Smooth muscle cell (in vitro differentiated cells): Measurements from ENCODE around the gene IL17REL. TPM values are rescaled to one million over a fixed set of nuclear protein-coding genes. Genes with fewer than 3 reads are reported as not detected.

Experiments
- DNase-seq: peaks from one replicate; lab custom pipeline; 2025; ENCODE audit not compliant: unreplicated experiment; lab: John Stamatoyannopoulos, UW
- H2AFZ ChIP-seq: fragments of 200-600 bp; sonication (generic); 2 replicates; pipeline ENCODE4 v1.6.0; 2016; ENCODE audit warnings: antibody characterized with exemption, low read depth, mild to moderate bottlenecking
- H3F3A ChIP-seq: fragments of 200-600 bp; sonication (generic); 2 replicates; pipeline ENCODE4 v1.6.0; 2017; ENCODE audit warnings: antibody characterized with exemption, low read depth
- H3K27ac ChIP-seq: fragments of 200-600 bp; sonication (generic); 2 replicates; pipeline ENCODE4 v1.5.1; 2016; ENCODE audit warnings: low read depth, mild to moderate bottlenecking
- H3K27me3 ChIP-seq: fragments of 200-600 bp; sonication (generic); 2 replicates; pipeline ENCODE4 v1.6.1; 2016; ENCODE audit warnings: low read depth, mild to moderate bottlenecking
- H3K36me3 ChIP-seq: fragments of 200-600 bp; sonication (generic); 2 replicates; pipeline ENCODE4 v1.5.1; 2016; ENCODE audit warnings: low read depth
- H3K4me1 ChIP-seq: fragments of 200-600 bp; sonication (generic); 2 replicates; pipeline ENCODE4 v1.5.1; 2016; ENCODE audit warnings: low read depth
- H3K4me2 ChIP-seq: fragments of 200-600 bp; sonication (generic); 2 replicates; pipeline ENCODE4 v1.6.0; 2016; ENCODE audit warnings: mild to moderate bottlenecking
- H3K4me3 ChIP-seq: fragments of 200-600 bp; sonication (generic); 2 replicates; pipeline ENCODE4 v1.5.1; 2016; ENCODE audit warnings: mild to moderate bottlenecking
- H3K79me2 ChIP-seq: fragments of 200-600 bp; sonication (generic); 2 replicates; pipeline ENCODE4 v1.6.0; 2016; ENCODE audit warnings: low read depth, mild to moderate bottlenecking
- H3K9ac ChIP-seq: fragments of 200-600 bp; sonication (generic); 2 replicates; pipeline ENCODE4 v1.6.0; 2016; ENCODE audit warnings: low read depth
- H3K9me3 ChIP-seq: fragments of 200-600 bp; sonication (generic); replicated peaks from 2 replicates; pipeline ENCODE4 v1.5.1; 2016; ENCODE audit warnings: low read depth
- H4K20me1 ChIP-seq: fragments of 200-600 bp; sonication (generic); 2 replicates; pipeline ENCODE4 v1.6.0; 2016; ENCODE audit warnings: low read depth
- WGBS: methylation state at CpG from one replicate; pipeline ENCODE4 v1.1.7; 2016; ENCODE audit warnings: low lambda C conversion rate; 5-methylcytosine and 5-hydroxymethylcytosine counted together
- polyA plus RNA-seq: library from polyadenylated mRNA; unstranded; fragments of >200 nt; fragmentation: Nextera tagmentation; extraction: Ambion mirVana; gene quantifications from 2 replicates; pipeline ENCODE4 v1.2.1, GENCODE V29; 2016
- total RNA-seq: library from RNA; depleted of rRNA; stranded (reverse); fragments of >200 nt; gene quantifications from 2 replicates; pipeline ENCODE4 v1.2.3, GENCODE V29; 2014
- TF ChIP-seq, protein P1 (sequence below): fragments of 200-600 bp; sonication (generic); IDR thresholded peaks from 2 replicates; pipeline ENCODE4 v1.5.1; 2017; ENCODE audit warnings: borderline replicate concordance, mild to moderate bottlenecking, antibody characterized with exemption; ENCODE audit not compliant: insufficient read depth, poor library complexity, severe bottlenecking

Gene IL17REL
- total and polyA plus RNA-seq, 2 experiments from 2014 or later: 0.04 TPM; not detected in 1

DNA sequence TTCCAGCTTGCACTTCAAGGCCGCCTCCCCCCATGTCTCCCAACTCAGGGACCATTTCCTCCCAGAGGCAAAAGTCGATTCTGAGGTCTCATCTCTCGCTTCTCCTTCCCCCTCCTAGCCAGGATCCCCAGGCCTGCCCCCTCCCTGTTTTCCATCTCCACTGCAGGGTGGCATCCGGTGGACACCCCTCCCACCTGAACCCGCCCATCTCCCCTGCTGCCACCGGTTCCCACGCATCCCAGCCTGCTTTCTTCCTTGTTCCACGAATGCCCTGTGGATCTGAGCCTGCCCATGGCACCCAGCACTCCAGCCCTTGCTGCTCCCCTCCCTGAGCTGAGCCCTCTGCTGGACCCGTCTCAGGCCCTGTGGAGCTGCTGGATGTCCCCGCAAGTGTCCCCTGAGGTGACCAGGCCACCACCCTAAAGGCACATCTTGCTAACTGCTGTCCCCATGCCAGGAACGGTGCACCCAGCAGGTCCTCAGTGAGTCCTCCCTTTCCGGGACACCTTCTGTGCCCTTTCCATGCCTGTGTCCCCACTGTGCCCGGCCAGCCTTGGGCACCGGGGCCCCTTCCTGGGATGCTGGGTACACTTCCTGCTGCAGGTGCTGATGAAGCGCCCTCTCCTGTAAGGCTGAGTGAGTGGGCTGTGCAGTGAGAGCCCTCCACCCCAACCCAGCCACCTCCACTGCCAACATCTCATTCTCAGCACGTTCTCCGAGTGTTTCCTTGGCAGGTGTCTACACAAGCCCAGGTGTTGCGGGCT lies 936 bp downstream of the IL17REL start:
- H3K27ac ChIP-seq: no peak overlapping the region
- no peaks in the 10 kb centered on the region for H3K36me3 ChIP-seq
- peaks cover 57% of the 10 kb centered on the region for H3K27me3 ChIP-seq
- no peak overlapping the region for H3K9ac ChIP-seq
- H4K20me1 ChIP-seq: no peaks in the 10 kb centered on the region
- no peaks in the 10 kb centered on the region for H3F3A ChIP-seq
- whole genome bisulfite sequencing: 77% methylated on average over 14 of the region's 18 CpGs
- no peak overlapping the region for H2AFZ ChIP-seq
- H3K4me1 ChIP-seq: peaks cover 5% of the 10 kb centered on the region
- H3K4me3 ChIP-seq: no peak overlapping the region
- no peaks in the 10 kb centered on the region for H3K79me2 ChIP-seq
- TF ChIP-seq, protein P1, sequence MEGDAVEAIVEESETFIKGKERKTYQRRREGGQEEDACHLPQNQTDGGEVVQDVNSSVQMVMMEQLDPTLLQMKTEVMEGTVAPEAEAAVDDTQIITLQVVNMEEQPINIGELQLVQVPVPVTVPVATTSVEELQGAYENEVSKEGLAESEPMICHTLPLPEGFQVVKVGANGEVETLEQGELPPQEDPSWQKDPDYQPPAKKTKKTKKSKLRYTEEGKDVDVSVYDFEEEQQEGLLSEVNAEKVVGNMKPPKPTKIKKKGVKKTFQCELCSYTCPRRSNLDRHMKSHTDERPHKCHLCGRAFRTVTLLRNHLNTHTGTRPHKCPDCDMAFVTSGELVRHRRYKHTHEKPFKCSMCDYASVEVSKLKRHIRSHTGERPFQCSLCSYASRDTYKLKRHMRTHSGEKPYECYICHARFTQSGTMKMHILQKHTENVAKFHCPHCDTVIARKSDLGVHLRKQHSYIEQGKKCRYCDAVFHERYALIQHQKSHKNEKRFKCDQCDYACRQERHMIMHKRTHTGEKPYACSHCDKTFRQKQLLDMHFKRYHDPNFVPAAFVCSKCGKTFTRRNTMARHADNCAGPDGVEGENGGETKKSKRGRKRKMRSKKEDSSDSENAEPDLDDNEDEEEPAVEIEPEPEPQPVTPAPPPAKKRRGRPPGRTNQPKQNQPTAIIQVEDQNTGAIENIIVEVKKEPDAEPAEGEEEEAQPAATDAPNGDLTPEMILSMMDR: no peak
- H3K4me2 ChIP-seq: no peak overlapping the region
- H3K9me3 ChIP-seq: no peaks in the 10 kb centered on the region
- DNase-seq: no peak

DNA sequence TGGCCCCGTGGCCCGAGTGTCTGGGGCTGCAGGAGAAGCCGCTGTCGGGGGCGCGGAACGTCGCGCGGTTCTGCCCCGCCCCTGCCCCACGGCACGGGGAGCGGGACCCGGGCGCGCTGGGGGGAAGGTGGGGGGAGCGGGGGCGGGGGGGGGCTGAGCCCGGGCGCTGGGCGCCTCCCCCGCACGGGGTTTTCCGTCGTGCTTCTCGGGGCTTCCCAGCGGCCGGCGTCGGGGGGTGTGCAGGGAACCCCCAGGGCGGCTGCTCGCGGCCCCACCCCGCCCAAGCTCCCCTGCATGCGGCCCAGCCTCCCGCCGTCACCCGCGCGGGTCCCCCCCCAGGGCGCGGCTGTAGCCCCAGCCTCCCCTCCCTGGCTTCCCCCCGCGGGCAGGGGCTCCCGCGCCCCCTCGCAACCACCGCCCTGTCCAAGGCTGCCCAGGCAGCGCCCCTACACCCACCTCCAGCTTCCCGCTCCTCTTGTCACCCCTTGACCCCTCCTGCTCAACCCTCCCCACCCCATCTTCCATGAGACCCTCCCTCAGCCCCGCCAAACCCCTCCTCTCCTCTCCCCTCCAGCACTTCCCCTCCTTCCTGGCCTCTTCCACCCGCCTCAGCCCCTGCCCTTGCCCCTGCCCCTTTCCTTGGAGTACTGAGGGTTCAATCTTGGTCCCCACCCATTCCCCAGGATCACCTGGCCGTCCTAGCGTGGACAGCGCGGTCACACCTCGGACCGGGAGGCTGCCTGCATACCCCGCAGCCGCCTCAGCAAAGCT lies 1.7 kb downstream of the IL17REL start:
- Histone ChIP-seq H3K4me3 (no peak overlapping the region), H3K4me2 (no peak overlapping the region), H3K27ac (no peak overlapping the region), H3K4me1 (peaks cover 5% of the 10 kb centered on the region), H2AFZ (no peak overlapping the region), H3K36me3 (no peaks in the 10 kb centered on the region), H3K27me3 (peaks cover 53% of the 10 kb centered on the region), H3K9ac (no peak overlapping the region), H3F3A (no peaks in the 10 kb centered on the region), H3K79me2 (no peaks in the 10 kb centered on the region), H4K20me1 (no peaks in the 10 kb centered on the region), H3K9me3 (no peaks in the 10 kb centered on the region)
- no peak for DNase-seq
- TF ChIP-seq, protein P1: no peak
- 36% methylated on average over 14 of the region's 61 CpGs for WGBS

DNA sequence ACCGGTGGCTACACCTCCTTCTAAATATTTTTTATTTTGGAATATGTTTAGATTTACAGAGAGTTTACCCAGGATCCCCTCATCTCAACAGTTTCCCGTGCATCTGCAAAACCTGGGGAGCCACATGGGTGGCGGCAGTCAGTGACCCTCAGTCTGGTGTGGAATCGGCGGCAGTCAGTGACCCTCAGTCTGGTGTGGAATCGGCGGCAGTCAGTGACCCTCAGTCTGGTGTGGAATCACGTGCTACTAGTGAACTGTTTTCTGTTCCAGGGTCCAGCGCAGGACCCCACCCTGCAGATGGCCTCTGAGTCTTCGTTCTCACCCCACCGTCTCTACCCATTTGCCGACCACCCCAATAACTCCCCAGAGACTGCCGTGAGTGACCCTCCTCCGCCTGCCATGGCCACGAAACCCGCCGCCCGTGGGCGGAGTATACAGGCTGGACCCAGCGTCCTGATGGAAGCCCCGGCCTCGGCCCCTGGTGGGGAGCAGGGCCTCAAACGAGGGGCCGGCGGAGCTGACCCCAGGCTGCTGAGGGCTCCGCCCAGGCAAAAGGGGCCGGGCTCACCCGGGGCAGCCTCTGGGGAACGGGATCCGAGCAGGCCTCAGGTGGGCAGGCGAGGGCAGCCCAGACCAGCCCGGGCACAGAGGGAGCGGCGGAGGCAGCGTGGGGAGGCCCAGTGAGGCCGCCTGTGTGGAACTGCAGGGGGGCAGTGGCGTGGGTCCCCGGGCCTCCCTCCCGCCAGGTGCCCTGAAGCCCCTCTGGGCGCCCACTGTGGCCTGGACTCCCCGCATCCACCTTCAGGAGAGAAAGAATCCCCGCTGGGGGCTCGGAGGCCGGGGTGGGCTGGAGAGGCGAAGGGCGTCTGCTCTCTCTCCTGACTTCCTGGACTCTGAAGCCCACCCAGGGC lies 2.5 kb downstream of the IL17REL start:
- WGBS: 84% methylated on average over 37 of the region's 46 CpGs
- no peaks in the 10 kb centered on the region for H4K20me1 ChIP-seq
- no peak overlapping the region for H3K4me3 ChIP-seq
- peaks cover 5% of the 10 kb centered on the region for H3K4me1 ChIP-seq
- DNase-seq: no peak
- peaks cover 47% of the 10 kb centered on the region for H3K27me3 ChIP-seq
- no peak overlapping the region for H3K4me2 ChIP-seq
- H2AFZ ChIP-seq: no peak overlapping the region
- no peak overlapping the region for H3K27ac ChIP-seq
- H3F3A ChIP-seq: no peaks in the 10 kb centered on the region
- H3K9me3 ChIP-seq: no peaks in the 10 kb centered on the region
- no peaks in the 10 kb centered on the region for H3K36me3 ChIP-seq
- H3K79me2 ChIP-seq: no peaks in the 10 kb centered on the region
- no peak overlapping the region for H3K9ac ChIP-seq
- TF ChIP-seq, protein P1: no peak
